Activated T-helper 1 cell treated with Interleukin-2 at 50 U/mL for 16 hours (primary cell): Measurements from ENCODE around the gene MFAP2.
"Not testable (repeated sequence)": the region's sequence is repeated elsewhere in the genome, so short reads cannot be mapped to it uniquely, and the experiment has no call there.

Experiments
- DNase-seq: peaks from one replicate; pipeline ENCODE4 v3.0.0-alpha.2; 2020; ENCODE audit warnings: low read depth

The MFAP2 gene

DNA sequence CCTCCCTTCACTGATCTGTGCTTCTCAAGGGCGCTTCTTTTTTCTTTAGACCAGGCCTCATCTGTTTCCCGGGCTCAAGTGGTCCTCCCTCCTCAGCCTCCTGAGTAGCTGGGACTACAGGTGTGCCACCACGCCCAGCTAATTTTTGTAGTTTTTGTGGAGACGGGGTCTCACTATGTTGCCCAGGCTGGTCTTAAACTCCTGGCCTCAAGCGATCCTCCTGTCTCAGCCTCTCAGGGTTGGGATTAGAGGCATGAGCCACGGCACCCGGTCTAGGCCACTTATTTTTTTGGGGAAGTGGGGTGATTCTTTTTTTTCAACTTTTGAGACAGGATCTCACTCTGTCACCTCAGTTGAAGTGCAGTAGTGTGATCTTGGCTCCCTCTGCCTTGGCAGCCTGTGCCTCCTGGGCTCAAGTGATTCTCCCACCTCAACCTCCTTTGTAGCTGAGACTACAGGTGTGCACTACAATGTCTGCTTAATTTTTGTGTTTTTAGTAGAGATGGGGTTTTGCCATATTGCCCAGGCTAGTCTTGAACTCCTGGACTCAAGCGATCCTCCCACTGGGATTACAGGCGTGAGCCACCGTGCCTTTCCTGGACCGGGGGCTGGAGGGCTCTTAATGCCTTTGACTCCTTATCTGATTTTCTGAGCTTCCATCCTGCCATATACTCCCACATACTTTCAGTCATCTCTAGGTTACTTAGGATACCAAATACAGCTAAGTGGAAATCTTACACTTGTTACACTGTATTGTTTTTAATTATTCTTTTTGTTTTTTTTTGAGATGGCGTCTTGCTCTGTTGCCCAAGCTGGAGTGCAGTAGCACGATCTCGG lies 18.9 kb downstream of the MFAP2 start:
- DNase-seq: no peak

DNA sequence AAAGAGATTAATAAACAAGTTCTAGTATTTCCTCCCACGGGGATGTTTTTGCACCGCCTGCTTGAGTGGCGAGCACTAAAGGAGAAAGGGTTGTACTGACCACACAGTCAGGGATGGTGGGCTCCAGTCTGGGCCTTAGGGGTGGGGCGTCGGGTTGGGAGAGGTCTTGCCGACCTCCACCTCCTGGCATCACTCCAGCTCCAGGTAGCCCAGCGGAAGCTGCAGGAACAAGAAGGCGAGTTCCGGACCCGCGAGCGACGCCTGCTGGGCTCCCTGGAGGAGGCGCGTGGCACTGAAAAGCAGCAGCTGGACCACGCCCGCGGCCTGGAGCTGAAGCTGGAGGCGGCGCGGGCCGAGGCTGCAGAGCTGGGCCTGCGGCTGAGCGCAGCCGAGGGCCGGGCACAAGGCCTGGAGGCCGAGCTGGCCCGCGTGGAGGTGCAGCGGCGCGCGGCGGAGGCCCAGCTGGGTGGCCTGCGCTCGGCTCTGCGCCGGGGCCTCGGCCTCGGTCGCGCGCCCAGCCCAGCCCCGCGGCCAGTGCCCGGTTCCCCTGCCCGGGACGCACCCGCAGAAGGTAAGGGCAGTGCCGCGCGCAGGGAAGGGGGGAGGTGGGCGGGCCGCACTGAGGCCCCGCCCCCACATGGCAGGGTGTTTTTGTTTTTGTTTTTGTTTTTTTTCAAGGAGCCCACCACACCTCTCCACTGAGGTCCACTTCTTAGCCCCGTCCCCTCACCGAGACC lies 19.7 kb downstream of the MFAP2 start:
- peak; percentile 70 for DNase-seq

DNA sequence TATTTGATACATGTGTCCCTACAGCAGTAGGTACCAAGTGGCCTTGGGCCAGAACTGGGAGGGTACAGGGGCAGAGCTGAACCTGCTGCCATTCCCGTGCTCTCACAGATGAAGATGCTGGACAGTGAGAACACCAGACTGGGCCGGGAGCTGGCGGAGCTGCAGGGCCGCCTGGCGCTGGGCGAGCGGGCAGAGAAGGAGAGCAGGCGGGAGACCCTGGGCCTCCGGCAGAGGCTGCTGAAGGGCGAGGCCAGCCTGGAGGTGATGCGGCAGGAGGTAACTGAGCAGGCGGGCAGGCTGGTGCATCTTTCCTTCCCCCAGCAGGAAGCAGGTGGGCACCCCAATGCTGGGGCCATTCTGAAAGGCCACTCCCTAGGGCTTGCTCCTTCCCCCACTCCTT lies 21.9 kb downstream of the MFAP2 start:
- no peak for DNase-seq

DNA sequence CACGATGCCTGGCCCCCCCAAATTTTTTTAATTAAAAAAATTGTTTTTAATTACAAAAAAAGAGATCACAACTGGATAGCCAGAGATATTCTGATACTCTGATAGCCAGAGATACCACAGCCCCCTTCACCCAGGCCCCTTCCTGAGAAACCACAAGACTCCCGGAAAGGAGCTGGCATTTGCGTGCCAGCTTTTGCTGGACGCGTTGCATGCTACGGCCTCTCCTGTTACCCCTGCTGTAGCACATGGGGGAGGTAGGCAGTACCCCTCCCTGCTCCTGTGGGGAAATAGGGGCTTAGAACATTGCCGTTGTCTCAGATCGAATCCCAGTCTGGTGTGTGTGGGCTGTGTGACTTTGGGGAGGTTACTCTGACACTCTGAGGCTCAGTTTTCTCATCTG lies 22.7 kb downstream of the MFAP2 start:
- DNase-seq: no peak

DNA sequence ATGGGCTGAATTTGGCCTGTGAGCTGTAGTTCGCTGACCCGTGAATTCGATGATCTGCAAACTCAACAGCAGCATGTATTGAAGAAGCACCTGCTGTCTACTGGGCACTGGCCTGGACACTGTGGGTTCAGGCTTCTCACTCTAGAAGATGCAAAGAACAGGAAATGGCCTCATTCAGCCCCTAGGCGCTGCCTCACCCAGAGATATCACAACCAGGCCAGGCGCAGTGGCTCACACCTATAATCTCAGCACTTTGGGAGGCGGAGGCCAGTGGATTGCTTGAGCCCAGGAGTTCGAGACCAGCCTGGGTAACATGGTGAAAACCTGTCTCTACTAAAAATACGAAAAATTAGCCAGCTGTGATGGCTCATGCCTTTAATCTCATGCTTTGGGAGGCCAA lies 23.6 kb downstream of the MFAP2 start:
- DNase-seq: no peak

DNA sequence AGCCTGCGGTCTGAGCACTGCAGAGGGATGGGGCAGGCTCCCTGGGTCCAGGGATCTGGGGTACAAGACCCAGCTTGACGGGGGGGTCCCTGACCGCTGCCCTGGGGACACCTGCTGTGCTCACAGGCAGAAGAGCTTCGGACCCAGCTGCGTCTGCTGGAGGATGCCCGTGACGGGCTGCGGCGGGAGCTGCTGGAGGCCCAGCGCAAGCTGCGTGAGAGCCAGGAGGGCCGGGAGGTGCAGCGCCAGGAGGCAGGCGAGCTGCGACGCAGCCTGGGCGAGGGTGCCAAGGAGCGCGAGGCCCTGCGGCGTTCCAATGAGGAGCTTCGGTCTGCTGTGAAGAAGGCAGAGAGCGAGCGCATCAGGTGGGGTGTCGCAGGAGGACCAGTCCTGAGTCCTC lies 25.2 kb downstream of the MFAP2 start:
- no peak for DNase-seq

DNA sequence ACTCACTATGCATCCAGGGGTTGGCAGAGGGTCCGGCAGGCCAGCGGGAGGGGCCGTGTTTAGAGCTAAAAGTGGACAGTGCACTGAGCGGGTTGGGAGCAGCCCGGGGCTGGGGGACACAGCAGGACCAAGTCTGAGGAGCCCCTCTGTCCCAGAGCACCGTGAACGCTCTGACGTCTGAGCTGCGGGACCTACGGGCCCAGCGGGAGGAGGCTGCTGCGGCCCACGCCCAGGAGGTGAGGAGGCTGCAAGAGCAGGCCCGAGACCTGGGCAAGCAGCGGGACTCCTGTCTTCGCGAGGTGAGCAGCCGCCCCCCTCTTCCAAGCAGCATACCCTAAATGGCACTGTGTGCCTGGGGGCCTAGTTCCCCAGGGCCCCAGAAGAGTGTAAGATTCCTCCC lies 25.8 kb downstream of the MFAP2 start:
- DNase-seq: no peak

DNA sequence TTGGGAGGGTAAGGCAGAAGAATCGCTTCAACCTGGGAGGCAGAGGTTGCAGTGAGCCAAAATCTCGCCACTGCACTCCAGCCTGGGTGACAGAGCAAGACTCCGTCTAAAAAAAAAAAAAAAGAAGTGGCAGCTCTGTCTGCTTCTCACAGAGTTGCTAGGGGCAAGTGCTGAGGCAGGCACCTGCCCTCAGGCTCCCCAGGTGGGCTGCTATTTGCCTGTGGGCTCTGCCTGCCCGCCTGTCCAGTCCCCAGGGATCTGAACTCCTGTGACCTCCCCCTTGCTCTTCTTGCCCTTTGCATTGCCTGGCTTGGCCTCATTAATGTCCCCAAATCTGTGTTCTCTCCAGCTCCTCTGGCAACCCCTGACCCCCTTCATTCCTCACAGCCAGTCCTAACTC lies 28.0 kb downstream of the MFAP2 start:
- DNase-seq: not testable (repeated sequence)

DNA sequence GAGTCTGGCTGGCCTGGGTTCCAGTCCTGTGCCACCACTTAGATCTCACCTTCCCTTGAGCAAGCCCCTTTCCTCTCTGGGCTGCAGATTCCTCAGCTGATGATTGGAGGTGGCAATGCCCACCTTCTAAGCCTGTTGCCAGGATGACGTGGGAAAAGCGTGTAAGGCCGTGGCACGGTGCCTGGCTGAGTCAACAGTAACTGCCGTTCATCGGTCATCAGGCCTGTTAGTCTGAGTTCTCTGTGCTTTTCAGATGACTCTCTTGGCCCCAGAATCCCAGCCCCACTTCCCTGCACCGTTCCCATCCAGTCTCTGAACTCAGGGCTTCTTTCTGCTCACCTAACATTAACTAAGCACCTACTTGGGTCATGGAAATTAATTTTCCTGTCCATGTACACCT lies 31.4 kb downstream of the MFAP2 start:
- DNase-seq: not testable (repeated sequence)

DNA sequence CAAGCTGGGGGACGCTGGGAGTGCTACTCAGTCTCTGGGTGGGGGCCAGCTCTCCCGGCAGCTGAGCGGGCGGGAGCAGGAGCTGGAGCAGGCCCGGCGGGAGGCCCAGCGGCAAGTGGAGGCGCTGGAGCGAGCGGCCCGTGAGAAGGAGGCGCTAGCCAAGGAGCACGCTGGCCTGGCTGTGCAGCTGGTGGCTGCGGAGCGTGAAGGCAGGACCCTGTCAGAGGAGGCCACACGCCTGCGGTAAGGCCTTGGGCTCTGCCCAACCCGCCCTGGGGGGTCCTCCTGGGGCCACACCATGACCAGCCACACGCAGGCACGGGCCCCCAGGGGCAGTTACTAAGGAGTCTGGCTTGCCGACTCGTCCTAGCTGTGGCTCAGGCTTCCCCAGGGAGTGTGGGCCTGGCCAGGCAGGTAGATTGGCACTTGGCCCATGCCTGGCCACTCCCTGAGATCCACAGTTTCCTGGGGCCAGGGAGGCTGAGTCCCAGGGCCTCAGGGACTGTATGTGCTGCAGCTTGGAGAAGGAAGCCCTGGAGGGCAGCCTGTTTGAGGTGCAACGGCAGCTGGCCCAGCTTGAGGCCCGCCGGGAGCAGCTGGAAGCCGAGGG lies 32.0 kb downstream of the MFAP2 start:
- not testable (repeated sequence) for DNase-seq

DNA sequence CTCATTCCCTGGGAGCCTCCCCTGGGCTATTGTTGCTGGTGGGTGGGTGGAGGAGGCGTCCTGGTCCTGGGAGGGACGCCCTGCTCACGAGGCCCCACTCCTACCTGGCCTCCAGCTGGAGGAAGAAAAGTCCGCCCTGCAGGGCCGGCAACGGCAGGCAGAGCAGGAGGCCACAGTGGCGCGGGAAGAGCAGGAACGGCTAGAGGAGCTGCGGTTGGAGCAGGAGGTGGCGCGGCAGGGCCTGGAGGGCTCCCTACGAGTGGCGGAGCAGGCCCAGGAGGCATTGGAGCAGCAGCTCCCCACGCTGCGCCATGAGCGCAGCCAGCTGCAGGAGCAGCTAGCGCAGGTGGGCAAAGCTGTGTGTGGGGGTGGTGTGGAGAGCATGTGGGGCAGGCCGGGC lies 33.8 kb downstream of the MFAP2 start:
- no peak for DNase-seq

DNA sequence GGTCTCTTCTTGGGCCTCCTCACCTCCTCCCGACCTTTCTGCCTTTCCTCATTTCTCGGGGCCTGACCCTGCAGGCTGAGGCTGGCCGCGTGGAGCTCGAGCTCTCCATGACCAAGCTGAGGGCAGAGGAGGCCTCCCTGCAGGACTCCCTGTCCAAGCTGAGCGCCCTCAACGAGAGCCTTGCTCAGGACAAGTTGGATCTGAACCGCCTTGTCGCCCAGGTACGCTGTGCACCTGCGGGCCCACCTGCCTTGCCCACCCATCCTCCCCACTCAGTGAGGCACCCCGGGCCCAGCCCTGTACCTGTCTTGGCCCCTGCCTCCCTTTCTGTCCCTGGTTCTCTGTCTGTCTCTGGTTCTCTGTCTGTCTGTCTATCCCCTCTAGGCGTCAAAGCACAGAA lies 34.2 kb downstream of the MFAP2 start:
- DNase-seq: not testable (repeated sequence)

DNA sequence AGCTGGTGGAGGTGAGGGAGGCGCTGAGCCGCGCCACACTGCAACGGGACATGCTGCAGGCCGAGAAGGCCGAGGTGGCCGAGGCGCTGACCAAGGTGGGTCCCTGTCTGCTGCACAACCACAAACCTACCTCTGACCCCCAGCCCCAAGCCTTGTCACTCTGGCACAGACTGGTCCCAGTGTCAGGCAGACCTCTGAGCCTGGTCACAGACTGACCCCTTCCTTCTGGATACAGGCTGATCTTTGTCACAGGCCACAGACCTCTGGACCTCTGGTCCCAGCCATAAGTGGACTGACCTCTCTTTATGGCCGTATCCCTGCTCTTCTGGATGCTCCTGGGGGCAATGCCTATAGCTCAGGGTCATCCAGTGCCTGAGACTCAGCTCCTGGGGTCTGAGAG lies 34.9 kb downstream of the MFAP2 start:
- not testable (repeated sequence) for DNase-seq

DNA sequence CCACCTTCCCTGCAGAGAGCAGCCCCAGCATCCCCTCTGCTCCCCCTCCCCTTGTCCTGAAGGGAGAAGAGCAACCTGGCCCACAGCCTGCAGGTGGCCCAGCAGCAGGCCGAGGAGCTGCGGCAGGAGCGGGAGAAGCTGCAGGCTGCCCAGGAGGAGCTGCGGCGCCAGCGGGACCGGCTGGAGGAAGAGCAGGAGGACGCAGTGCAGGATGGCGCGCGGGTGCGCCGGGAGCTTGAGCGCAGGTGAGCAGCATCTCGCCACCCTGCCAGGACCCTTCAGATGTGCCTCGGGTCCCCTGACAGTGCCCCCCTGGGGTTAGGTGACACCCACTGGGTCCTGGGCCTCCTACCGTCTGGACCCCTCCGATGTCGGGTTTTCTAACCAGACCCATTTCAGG lies 36.4 kb downstream of the MFAP2 start:
- no peak for DNase-seq

DNA sequence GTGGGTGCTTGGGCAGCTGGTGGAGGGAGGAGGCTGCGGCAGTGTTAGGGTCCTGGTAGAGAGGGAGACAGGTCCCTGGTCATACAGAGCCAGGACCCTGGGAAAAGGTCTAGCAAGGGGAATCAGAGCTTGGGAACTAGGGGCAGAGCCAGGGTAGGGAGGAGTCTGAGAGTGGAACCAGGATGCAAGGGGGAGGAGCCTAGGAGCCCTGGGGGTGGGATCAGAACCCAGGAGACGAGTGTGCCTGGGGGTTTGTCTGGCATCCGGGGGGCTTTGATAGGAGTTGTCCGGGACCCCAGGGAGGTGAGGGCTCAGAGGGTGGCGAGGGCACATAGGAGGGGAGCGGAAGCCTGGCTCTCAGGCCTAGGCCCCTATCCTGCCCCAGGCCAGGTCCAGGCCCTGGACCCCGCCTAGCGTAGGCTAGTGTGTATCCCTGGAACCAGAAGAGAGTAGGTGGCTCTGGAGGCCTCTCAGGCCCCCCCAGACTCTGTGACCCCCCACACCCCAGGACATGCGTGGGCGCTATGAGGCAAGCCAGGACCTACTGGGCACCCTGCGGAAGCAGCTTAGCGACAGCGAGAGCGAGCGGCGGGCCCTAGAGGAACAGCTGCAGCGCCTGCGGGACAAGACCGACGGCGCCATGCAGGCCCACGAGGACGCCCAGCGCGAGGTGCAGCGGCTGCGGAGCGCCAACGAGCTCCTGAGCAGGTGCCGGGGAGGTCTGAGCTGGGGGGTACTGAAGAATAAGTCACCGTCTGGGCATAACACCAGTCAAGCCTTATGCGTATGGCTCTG lies 40.8 kb downstream of the MFAP2 start:
- DNase-seq: not testable (repeated sequence)

DNA sequence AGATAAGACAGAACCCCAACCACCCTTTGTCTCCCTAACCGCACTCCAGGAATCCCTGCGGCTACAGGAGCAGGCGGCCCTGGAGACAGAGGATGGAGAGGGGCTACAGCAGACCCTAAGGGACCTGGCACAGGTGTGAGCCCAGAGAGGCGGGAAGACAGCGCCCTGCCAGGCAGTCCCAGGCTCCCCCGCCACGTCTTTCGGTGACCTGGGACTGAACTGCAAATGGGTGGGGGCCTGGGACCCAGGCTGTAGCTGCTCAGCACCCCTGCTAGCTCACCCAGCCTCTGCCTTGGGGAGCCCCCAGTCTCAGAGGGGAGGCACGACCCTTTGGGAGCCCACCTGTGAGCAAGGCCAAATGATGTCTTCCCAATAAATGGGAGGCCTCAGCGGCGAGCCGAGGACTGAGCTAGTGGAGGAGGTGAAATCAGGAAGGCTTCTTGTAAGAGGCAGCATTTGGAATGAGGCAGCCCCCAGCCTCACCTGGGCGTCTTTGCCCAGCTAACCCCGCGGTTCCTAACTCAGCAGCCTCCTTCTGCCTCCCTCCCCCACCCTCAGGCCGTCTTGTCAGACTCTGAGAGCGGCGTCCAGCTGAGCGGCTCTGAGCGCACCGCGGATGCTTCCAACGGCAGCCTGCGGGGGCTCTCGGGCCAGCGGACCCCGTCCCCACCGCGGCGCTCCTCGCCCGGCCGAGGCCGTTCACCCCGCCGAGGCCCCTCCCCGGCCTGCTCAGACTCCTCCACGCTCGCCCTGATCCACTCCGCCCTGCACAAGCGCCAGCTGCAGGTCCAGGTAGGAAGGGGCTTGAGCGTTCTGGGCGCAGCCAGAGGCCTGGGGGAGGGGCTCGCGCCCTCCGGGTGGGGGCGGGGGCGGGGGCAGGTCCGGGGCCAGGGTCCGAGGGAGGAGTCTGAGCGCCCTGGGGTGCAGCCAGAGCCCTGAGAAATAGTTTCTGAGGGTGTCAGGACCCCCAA lies 41.8 kb downstream of the MFAP2 start:
- DNase-seq: no peak

DNA sequence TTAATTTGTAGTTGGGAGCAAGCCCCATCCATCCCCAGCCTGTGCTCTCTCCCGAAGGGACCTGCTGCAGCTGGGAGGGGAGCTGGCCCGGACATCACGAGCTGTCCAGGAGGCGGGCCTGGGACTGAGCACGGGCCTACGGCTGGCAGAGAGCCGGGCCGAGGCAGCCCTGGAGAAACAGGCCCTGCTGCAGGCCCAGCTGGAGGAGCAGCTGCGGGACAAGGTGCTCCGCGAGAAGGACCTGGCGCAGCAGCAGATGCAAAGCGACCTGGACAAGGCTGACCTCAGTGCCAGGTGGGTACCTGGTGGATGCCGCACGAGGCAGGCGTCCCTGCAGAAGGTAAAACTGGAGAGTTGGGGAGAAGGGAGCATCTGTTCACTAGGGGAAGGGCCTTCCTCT lies 43.8 kb downstream of the MFAP2 start:
- not testable (repeated sequence) for DNase-seq

DNA sequence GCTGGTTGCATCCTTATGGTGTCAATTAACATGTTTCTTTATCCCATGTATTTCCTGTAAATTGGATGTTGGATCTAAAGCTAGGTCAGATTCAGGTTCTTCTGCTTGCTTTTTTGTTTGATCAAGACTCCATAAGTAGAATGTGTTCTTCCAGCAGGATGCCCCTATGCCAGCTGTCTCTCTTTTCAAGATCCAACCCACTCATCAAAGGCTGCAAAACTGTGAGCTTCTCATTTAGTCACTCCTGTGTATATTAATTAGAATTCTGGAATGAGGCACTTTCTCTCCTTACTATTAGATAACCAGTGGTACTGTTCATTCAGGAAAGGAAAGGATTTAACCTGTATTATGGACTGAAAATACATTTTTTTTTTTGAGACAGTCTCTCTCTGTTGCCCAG lies 46.5 kb downstream of the MFAP2 start:
- DNase-seq: not testable (repeated sequence)

DNA sequence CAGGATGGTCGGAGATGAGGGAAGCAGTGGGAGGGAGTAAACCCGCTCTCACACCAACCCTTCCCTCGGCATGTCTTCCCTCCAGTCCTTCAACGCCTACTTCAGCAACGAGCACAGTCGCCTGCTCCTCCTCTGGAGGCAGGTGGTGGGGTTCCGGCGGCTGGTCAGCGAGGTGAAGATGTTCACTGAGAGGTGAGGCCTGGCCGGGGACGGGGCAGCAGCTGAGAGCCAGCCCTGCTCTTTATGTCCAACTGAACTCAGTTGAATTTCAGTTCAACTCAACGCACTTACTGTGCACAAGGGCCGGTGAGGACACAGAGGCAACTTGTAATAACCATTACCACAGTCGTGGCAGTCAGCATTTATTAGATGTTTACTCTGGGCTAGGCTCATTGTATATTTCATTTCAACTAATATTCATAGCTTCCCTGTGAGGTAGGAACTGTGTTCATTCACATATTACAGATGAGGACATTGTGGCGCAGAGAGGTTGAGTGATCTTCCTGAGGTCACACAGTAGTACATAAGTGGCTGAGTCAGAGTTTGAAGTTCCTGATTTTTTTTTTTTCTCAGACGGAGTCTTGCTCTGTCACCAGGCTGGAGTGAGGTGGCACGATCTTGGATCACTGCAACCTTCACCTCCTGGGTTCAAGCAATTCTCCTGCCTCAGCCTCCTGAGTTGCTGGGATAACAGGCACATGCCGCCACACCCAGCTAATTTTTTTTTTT lies 49.0 kb downstream of the MFAP2 start:
- not testable (repeated sequence) for DNase-seq
